ENCODE data around the gene CES4A. TPM values are rescaled to one million over a fixed set of nuclear protein-coding genes. Genes with fewer than 3 reads are reported as not detected.
"Not testable (repeated sequence)": the region's sequence is repeated elsewhere in the genome, so short reads cannot be mapped to it uniquely, and the experiment has no call there.

CES4A gene
- total and polyA plus RNA-seq, 4 experiments from 2014 or later = 4.1 to 21.9 (median 16.0) TPM

GRCh38 chr16:67041520-67041919, 53.1 kb downstream of the CES4A start:
- DNase-seq; H3K4me3 Mint-ChIP-seq; POLR2A ChIA-PET (ENCODE audit: partially characterized antibody); H3K9me3 Mint-ChIP-seq; H3K36me3 ChIP-seq (ENCODE audit: insufficient read depth, low read length); H3K4me3 ChIP-seq (ENCODE audit: low read length in 2 of 2); intact Hi-C loops (cut with micrococcal nuclease); H3K4me1 ChIP-seq (ENCODE audit: insufficient read depth, low read length); H3K27me3 ChIP-seq (ENCODE audit: insufficient read depth, low read length); H3K27me3 Mint-ChIP-seq; H3K27ac ChIP-seq (ENCODE audit: low read depth, low read length); H3K9me3 ChIP-seq (ENCODE audit: control insufficient read depth in 1 of 2, low read length in 2 of 2): not testable (repeated sequence)
- Mint-ChIP-seq H3K4me1 (peaks cover 25 to 41% (median 31%) of the 10 kb centered on the region in 4 donors), H3K36me3 (peaks cover 2 to 31% of the 10 kb centered on the region in 2 donors), H3K27ac (peak overlapping the region in 2 of 7 donors; percentile 48 to 64)
- CTCF ChIA-PET (ENCODE audit: partially characterized antibody) = interaction anchor here (0.7 to 1.2 kb wide), 5 partner anchors 12 to 92 kb away, joined by 3 read pairs; no protein-coding TSS in a partner anchor

DNA sequence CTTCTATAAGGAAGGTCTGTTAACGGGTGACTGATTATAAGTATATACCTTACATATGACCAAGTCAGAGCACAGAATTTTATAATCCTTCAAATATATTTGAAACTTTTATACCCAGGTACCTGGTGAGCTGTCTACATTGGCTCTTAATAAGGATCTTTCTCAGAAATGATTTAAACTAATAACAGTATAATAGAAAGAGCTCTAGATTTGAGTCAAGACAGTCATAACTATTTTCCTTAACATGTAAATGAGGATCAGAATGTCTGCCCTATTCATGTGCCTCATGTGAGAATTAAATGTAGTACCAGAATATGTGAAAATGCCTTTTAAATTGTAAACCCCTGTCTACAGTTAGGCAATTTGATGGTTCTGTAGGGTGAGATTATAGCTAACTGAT, 55.0 kb downstream of the CES4A start:
- H3K9me3 Mint-ChIP-seq = no peaks in the 10 kb centered on the region
- H3K27me3 Mint-ChIP-seq = no peaks in the 10 kb centered on the region
- no peak for DNase-seq
- no peaks in the 10 kb centered on the region for H3K27me3 ChIP-seq (ENCODE audit: insufficient read depth, low read length)
- no peaks in the 10 kb centered on the region for H3K4me1 ChIP-seq (ENCODE audit: insufficient read depth, low read length)
- peak overlapping the region in 1 of 7 donors; percentile 30 for H3K27ac Mint-ChIP-seq
- no peak overlapping the region for H3K27ac ChIP-seq (ENCODE audit: low read depth, low read length)
- POLR2A ChIA-PET (ENCODE audit: partially characterized antibody) = interaction anchor here (1.0 to 2.0 kb wide), 4 partner anchors 10 to 112 kb away, joined by 3 to 10 read pairs (median 4); no protein-coding TSS in a partner anchor
- H3K9me3 ChIP-seq (ENCODE audit: control insufficient read depth in 1 of 2, low read length in 2 of 2) = no peaks in the 10 kb centered on the region
- intact Hi-C loops (cut with micrococcal nuclease) = no loop called here
- no peak overlapping the region for H3K4me3 ChIP-seq (ENCODE audit: low read length in 2 of 2)
- no peaks in the 10 kb centered on the region for H3K36me3 ChIP-seq (ENCODE audit: insufficient read depth, low read length)
- CTCF ChIA-PET (ENCODE audit: partially characterized antibody) = interaction anchor here (1.3 to 1.4 kb wide), 3 partner anchors 10 to 107 kb away, joined by 3 to 5 read pairs (median 3); partner anchors contain the start of gene B3GNT9
- H3K4me3 Mint-ChIP-seq = no peak overlapping the region
- peaks cover 25 to 40% (median 33%) of the 10 kb centered on the region in 4 donors for H3K4me1 Mint-ChIP-seq
- H3K36me3 Mint-ChIP-seq = peaks cover 4 to 36% of the 10 kb centered on the region in 2 donors

- Histone ChIP-seq H3K4me3 (ENCODE audit: low read length in 2 of 2) (no peak overlapping the region), H3K27ac (ENCODE audit: low read depth, low read length) (no peak overlapping the region), H3K27me3 (ENCODE audit: insufficient read depth, low read length) (no peaks in the 10 kb centered on the region), H3K36me3 (ENCODE audit: insufficient read depth, low read length) (no peaks in the 10 kb centered on the region), H3K4me1 (ENCODE audit: insufficient read depth, low read length) (peaks cover 35% of the 10 kb centered on the region), H3K9me3 (ENCODE audit: control insufficient read depth in 1 of 2, low read length in 2 of 2) (no peaks in the 10 kb centered on the region)
- Mint-ChIP-seq H3K27ac (peak overlapping the region in 2 of 7 donors; percentile 24 to 29), H3K4me1 (peaks cover 30 to 42% (median 36%) of the 10 kb centered on the region in 4 donors), H3K4me3 (no peak overlapping the region), H3K36me3 (peaks cover 4 to 24% of the 10 kb centered on the region in 2 donors), H3K9me3 (no peaks in the 10 kb centered on the region), H3K27me3 (no peaks in the 10 kb centered on the region)
- no peak for DNase-seq
- CTCF ChIA-PET (ENCODE audit: partially characterized antibody) = no interaction called here
- POLR2A ChIA-PET (ENCODE audit: partially characterized antibody) = no interaction called here
- intact Hi-C loops (cut with micrococcal nuclease) = no loop called here
Observed at GRCh38 chr16:67050796-67051195, 62.4 kb downstream of the CES4A start.

DNA sequence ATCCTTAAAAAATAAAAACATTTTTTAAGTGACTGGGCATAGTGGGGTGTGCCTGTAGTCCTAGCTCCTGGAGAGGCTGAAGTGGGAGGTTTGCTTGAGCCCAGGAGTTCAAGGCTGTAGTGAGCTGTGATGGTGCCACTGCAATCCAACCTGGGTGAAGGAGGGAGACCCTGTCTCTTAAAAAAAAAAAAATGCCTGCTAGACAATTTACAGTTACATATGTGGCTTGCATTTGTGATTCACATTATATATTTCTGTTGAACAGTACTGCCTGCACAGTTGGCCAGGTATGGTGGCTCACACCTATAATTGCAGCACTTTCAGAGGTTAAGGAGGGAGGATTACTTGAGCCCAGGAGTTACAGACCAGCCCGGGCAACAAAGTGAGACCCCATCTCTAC, 64.0 kb downstream of the CES4A start:
- no peak overlapping the region for H3K4me3 ChIP-seq (ENCODE audit: low read length in 2 of 2)

DNA sequence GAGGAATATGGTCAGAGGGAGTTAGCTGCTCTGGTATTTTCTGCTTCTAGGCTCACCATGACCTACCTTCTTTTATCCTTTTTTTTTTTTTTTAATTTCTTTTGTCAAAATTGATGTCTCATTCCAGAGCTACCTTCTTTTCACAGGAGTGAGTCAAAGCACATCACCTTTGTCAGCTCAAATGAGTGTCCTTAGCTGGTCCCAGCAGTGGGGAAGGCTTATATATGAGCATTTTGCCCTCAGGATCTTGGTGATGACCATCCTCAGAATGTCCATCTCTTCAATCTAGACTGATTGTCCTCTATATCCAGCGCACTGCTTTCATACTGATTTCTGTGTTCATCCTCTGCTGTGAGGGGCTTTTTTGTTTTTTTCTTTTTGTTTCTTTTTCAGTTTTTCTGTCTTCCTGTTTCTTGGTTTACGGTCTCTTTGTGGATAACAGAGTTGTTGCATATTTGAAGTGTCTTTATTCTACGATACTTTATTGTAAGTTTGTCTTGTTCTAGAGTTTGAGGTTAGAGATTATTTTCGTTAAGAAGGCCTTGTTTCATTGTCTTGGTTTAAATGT, 65.5 kb downstream of the CES4A start:
- intact Hi-C loops (cut with micrococcal nuclease) = loop anchor here (2.0 kb wide), 1 partner anchor 25 kb away; the partner anchor contains the start of gene CBFB
- H3K4me3 ChIP-seq (ENCODE audit: low read length in 2 of 2) = no peak overlapping the region

More for the DNA sequence above, 64.0 kb downstream of the CES4A start:
- Mint-ChIP-seq H3K27ac (peak overlapping the region; percentile 37 to 96 (median 92)), H3K27me3 (no peaks in the 10 kb centered on the region), H3K4me1 (peaks cover 32 to 45% (median 38%) of the 10 kb centered on the region in 4 donors), H3K36me3 (peaks cover 4 to 19% of the 10 kb centered on the region in 2 donors), H3K4me3 (peak overlapping the region; percentile 64 to 90 (median 84)), H3K9me3 (no peaks in the 10 kb centered on the region)
- ChIA-PET POLR2A (ENCODE audit: partially characterized antibody) (interaction anchor here (0.7 to 3.4 kb wide), 3 partner anchors 9 to 510 kb away, joined by 3 to 22 read pairs (median 4); partner anchors contain the start of genes CBFB and CTCF), CTCF (ENCODE audit: partially characterized antibody) (interaction anchor here (1.0 to 1.6 kb wide), 5 partner anchors 8 to 105 kb away, joined by 3 to 4 read pairs (median 4); no protein-coding TSS in a partner anchor)
- Histone ChIP-seq H3K4me1 (ENCODE audit: insufficient read depth, low read length) (peaks cover 43% of the 10 kb centered on the region), H3K9me3 (ENCODE audit: control insufficient read depth in 1 of 2, low read length in 2 of 2) (no peaks in the 10 kb centered on the region), H3K27ac (ENCODE audit: low read depth, low read length) (no peak overlapping the region), H3K27me3 (ENCODE audit: insufficient read depth, low read length) (no peaks in the 10 kb centered on the region), H3K36me3 (ENCODE audit: insufficient read depth, low read length) (no peaks in the 10 kb centered on the region)
- intact Hi-C loops (cut with micrococcal nuclease) = loop anchor here (2.0 kb wide), 1 partner anchor 24 kb away; the partner anchor contains the start of gene CBFB
- DNase-seq = no peak

GRCh38 chr16:67054901-67055300, 66.5 kb downstream of the CES4A start:
- Histone ChIP-seq H3K27ac (ENCODE audit: low read depth, low read length) (no peak overlapping the region), H3K36me3 (ENCODE audit: insufficient read depth, low read length) (no peaks in the 10 kb centered on the region), H3K27me3 (ENCODE audit: insufficient read depth, low read length) (no peaks in the 10 kb centered on the region), H3K4me1 (ENCODE audit: insufficient read depth, low read length) (peaks cover 50% of the 10 kb centered on the region), H3K9me3 (ENCODE audit: control insufficient read depth in 1 of 2, low read length in 2 of 2) (no peaks in the 10 kb centered on the region), H3K4me3 (ENCODE audit: low read length in 2 of 2) (no peak overlapping the region)
- Mint-ChIP-seq H3K36me3 (peaks cover 4 to 22% of the 10 kb centered on the region in 2 donors), H3K27me3 (no peaks in the 10 kb centered on the region), H3K4me1 (peaks cover 41 to 56% (median 48%) of the 10 kb centered on the region in 4 donors), H3K27ac (peak overlapping the region in 6 of 7 donors; percentile 47 to 96 (median 90)), H3K4me3 (peak overlapping the region in 4 of 8 donors; percentile 15 to 54 (median 38)), H3K9me3 (no peaks in the 10 kb centered on the region)
- intact Hi-C loops (cut with micrococcal nuclease) = no loop called here
- no peak for DNase-seq
- POLR2A ChIA-PET (ENCODE audit: partially characterized antibody) = interaction anchor here (0.7 kb wide), 2 partner anchors 24 to 104 kb away, joined by 3 read pairs; no protein-coding TSS in a partner anchor
- CTCF ChIA-PET (ENCODE audit: partially characterized antibody) = interaction anchor here (0.8 to 0.9 kb wide), 2 partner anchors 13 to 38 kb away, joined by 3 read pairs; no protein-coding TSS in a partner anchor

More for the DNA sequence above, 65.5 kb downstream of the CES4A start:
- Histone ChIP-seq H3K9me3 (ENCODE audit: control insufficient read depth in 1 of 2, low read length in 2 of 2) (no peaks in the 10 kb centered on the region), H3K36me3 (ENCODE audit: insufficient read depth, low read length) (no peaks in the 10 kb centered on the region), H3K27ac (ENCODE audit: low read depth, low read length) (peak overlapping the region; percentile 45), H3K4me1 (ENCODE audit: insufficient read depth, low read length) (peaks cover 50% of the 10 kb centered on the region), H3K27me3 (ENCODE audit: insufficient read depth, low read length) (no peaks in the 10 kb centered on the region)
- Mint-ChIP-seq H3K9me3 (no peaks in the 10 kb centered on the region), H3K36me3 (peaks cover 4 to 19% of the 10 kb centered on the region in 2 donors), H3K27me3 (no peaks in the 10 kb centered on the region), H3K27ac (peak overlapping the region; percentile 85 to 96 (median 92)), H3K4me1 (peaks cover 35 to 50% (median 42%) of the 10 kb centered on the region in 4 donors), H3K4me3 (peak overlapping the region; percentile 64 to 90 (median 84))
- POLR2A ChIA-PET (ENCODE audit: partially characterized antibody) = interaction anchor here (0.8 to 3.4 kb wide), 5 partner anchors 24 to 97 kb away, joined by 3 to 22 read pairs (median 5); partner anchors contain the start of genes B3GNT9 and CBFB
- CTCF ChIA-PET (ENCODE audit: partially characterized antibody) = interaction anchor here (0.7 to 1.6 kb wide), 6 partner anchors 11 to 100 kb away, joined by 3 to 4 read pairs (median 4); no protein-coding TSS in a partner anchor
- peak in 3 of 5 donors; percentile 10 to 31 (median 12) for DNase-seq
